Activated naive CD8-positive, alpha-beta T cell treated with anti-CD3 and anti-CD28 coated beads for 36 hours (primary cell): ENCODE results near the gene ISLR. TPM values are rescaled to one million over a fixed set of nuclear protein-coding genes. Genes with fewer than 3 reads are reported as not detected.

Experiments
- DNase-seq: peaks from one replicate; pipeline ENCODE4 v3.0.0; 2021
- H3K27ac Mint-ChIP-seq: one replicate; pipeline ENCODE4 v1.8.0; 2022; ENCODE audit warnings: mild to moderate bottlenecking, moderate library complexity, mixed read lengths
- H3K27me3 Mint-ChIP-seq: one replicate; pipeline ENCODE4 v1.8.0; 2022; ENCODE audit warnings: mild to moderate bottlenecking, mixed read lengths
- H3K36me3 Mint-ChIP-seq: one replicate; pipeline ENCODE4 v1.8.0; 2021; ENCODE audit warnings: mild to moderate bottlenecking, mixed read lengths
- H3K4me1 Mint-ChIP-seq: one replicate; pipeline ENCODE4 v1.8.0; 2021; ENCODE audit warnings: mixed read lengths
- H3K4me3 Mint-ChIP-seq: one replicate; pipeline ENCODE4 v1.8.0; 2022; ENCODE audit warnings: mild to moderate bottlenecking, moderate library complexity, mixed read lengths
- H3K9me3 Mint-ChIP-seq: one replicate; pipeline ENCODE4 v1.8.0; 2022; ENCODE audit warnings: mixed read lengths
- total RNA-seq, 2 experiments: library from RNA; stranded (reverse); gene quantifications; one replicate each; pipeline ENCODE4 v1.2.3, GENCODE V29; 2021

Gene ISLR
- total RNA-seq, 2 experiments from 2014 or later: not detected

- no peak for DNase-seq
- no peak overlapping the region for H3K27ac Mint-ChIP-seq
- no peaks in the 10 kb centered on the region for H3K36me3 Mint-ChIP-seq
- H3K27me3 Mint-ChIP-seq: peaks cover 17% of the 10 kb centered on the region
- H3K4me1 Mint-ChIP-seq: peaks cover 16% of the 10 kb centered on the region
- no peak overlapping the region for H3K4me3 Mint-ChIP-seq
- H3K9me3 Mint-ChIP-seq: no peaks in the 10 kb centered on the region
These were observed 47.2 kb downstream of the ISLR start for GRCh38 chr15:74220475-74221248.

- peaks cover 16% of the 10 kb centered on the region for H3K4me1 Mint-ChIP-seq
- H3K27me3 Mint-ChIP-seq: peaks cover 17% of the 10 kb centered on the region
- no peaks in the 10 kb centered on the region for H3K9me3 Mint-ChIP-seq
- no peak overlapping the region for H3K27ac Mint-ChIP-seq
- H3K4me3 Mint-ChIP-seq: no peak overlapping the region
- H3K36me3 Mint-ChIP-seq: no peaks in the 10 kb centered on the region
- DNase-seq: no peak
These were observed 48.1 kb downstream of the ISLR start for GRCh38 chr15:74221399-74222239.

DNA sequence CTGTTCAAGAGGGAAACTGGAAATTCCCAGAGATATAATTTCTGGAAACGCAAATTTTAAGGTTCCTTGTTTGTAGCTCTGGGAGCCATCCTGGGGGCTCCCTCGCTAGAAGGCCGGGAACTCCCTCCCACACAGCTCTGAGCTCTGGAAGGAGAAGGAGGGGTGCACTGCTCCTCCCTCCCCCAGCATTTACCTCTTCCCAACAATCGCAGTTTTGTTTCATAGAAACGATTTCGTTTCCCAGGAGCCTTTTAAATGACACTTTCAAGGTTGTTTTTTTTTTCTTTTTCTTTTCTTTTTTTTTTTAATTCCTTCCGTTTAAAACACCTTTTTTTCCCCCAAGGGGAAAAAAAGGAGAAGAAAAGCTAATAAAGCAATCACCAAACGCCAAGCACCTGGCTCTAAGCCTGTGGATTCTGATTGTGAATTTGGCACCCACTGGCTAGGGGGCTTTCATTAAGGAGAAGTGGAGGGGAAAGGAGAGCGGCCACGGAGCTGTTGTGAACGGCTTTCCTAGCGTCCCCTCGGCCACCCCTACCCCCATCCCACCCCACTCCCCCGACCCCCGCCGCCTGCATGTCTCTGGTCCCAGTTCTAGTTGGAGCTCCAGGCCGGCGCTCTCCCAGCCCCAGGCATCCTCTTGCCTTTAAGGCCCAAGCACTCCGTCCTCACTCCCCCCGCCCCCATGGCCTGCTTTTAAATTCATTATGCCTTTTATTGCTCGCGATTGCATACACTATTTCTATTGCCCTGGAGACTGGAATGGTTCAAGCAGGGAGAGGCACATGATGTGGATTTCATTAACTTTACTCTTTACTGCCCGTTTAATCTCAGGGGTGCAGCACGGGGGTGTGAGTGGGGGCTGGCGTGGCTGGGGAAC is 49.0 kb downstream of the ISLR start:
- H3K4me1 Mint-ChIP-seq: peaks cover 16% of the 10 kb centered on the region
- DNase-seq: no peak
- H3K27me3 Mint-ChIP-seq: peaks cover 17% of the 10 kb centered on the region
- no peaks in the 10 kb centered on the region for H3K36me3 Mint-ChIP-seq
- H3K9me3 Mint-ChIP-seq: no peaks in the 10 kb centered on the region
- H3K27ac Mint-ChIP-seq: no peak overlapping the region
- no peak overlapping the region for H3K4me3 Mint-ChIP-seq

DNA sequence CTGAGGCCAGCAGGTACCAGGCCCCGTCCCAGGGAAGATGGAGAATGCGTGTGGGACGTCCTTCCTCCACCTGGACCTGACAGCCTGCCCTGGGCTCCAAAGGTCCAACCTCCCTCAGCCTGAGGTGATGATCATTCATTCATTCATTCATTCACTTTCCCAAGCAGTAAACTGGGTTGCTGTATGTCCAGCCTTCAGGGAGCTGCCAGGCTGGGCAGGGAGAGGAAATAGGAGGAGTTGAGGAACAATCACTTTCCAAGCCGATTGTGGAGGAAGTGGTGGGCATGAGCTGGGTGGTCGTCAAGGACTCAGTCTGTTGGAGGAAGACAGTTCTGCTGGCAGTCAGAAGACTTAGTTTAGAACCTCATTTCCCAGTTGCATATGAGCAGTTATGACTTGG is 52.4 kb downstream of the ISLR start:
- H3K4me3 Mint-ChIP-seq: no peak overlapping the region
- H3K36me3 Mint-ChIP-seq: no peaks in the 10 kb centered on the region
- H3K4me1 Mint-ChIP-seq: peaks cover 16% of the 10 kb centered on the region
- no peak overlapping the region for H3K27ac Mint-ChIP-seq
- peaks cover 17% of the 10 kb centered on the region for H3K27me3 Mint-ChIP-seq
- no peak for DNase-seq
- H3K9me3 Mint-ChIP-seq: no peaks in the 10 kb centered on the region

Other genes with a start within 250 kb of the ISLR start
- gene LOXL1, start 247.2 kb upstream of the ISLR start, total RNA-seq: 1 to 10 TPM; 2.1 to 2.4 TPM
- gene STOML1, start 181.4 kb upstream of the ISLR start, total RNA-seq: 10 to 100 TPM in 1 of 2 experiments, 1 to 10 TPM in 1; 8.3 to 10.6 TPM
- gene PML, start 179.0 kb upstream of the ISLR start, total RNA-seq: 10 to 100 TPM; 53.4 to 54.3 TPM
- not detected for gene GOLGA6A, start 91.2 kb upstream of the ISLR start, total RNA-seq
- not detected for gene ISLR2, start 43.1 kb upstream of the ISLR start, total RNA-seq
- gene STRA6, start 29.1 kb downstream of the ISLR start, total RNA-seq: under 1 TPM; 0.25 to 0.28 TPM
- under 1 TPM in 1 of 2 experiments, not detected in 1; 0.20 TPM for gene CCDC33, start 62.6 kb downstream of the ISLR start, total RNA-seq
- under 1 TPM; 0.30 to 0.31 TPM for gene CYP11A1, start 193.9 kb downstream of the ISLR start, total RNA-seq